H9 (cell line): ENCODE results near the gene LAMA3. TPM values are rescaled to one million over a fixed set of nuclear protein-coding genes. Genes with fewer than 3 reads are reported as not detected.

Experiments
- DNase-seq: peaks from one replicate; pipeline ENCODE4 v3.0.0-alpha.2; 2017
- H2AFZ ChIP-seq: one replicate; pipeline ENCODE4 v1.6.1; 2013; ENCODE audit warnings: mild to moderate bottlenecking, low read length, control low read depth, moderate library complexity
- H2AK5ac ChIP-seq: 2 replicates; pipeline ENCODE4 v1.6.1; 2013; ENCODE audit warnings: low read length, control low read depth, mixed read lengths; ENCODE audit not compliant: insufficient read length
- H2BK120ac ChIP-seq: one replicate; pipeline ENCODE4 v1.6.1; 2013; ENCODE audit warnings: low read depth, mild to moderate bottlenecking, low read length, control low read depth, inconsistent platforms; ENCODE audit not compliant: poor library complexity, severe bottlenecking
- H2BK12ac ChIP-seq: 2 replicates; pipeline ENCODE4 v1.6.1; 2013; ENCODE audit warnings: low read length, control low read depth, mixed read lengths, low read depth; ENCODE audit not compliant: insufficient read length
- H2BK15ac ChIP-seq: 2 replicates; pipeline ENCODE4 v1.6.1; 2013; ENCODE audit warnings: low read depth, low read length, control low read depth
- H2BK20ac ChIP-seq: one replicate; pipeline ENCODE4 v1.6.1; 2013; ENCODE audit warnings: low read depth, mild to moderate bottlenecking, low read length, control low read depth, inconsistent platforms; ENCODE audit not compliant: poor library complexity, severe bottlenecking
- H2BK5ac ChIP-seq: 2 replicates; pipeline ENCODE4 v1.6.1; 2013; ENCODE audit warnings: low read length, control low read depth, mixed read lengths; ENCODE audit not compliant: insufficient read length
- H3K14ac ChIP-seq: 2 replicates; pipeline ENCODE4 v1.6.1; 2013; ENCODE audit warnings: low read length, control low read depth; ENCODE audit not compliant: insufficient read depth
- H3K18ac ChIP-seq: 2 replicates; pipeline ENCODE4 v1.6.1; 2013; ENCODE audit warnings: low read depth, mild to moderate bottlenecking, mixed read lengths, low read length, control low read depth; ENCODE audit not compliant: insufficient read length
- H3K23ac ChIP-seq: 2 replicates; pipeline ENCODE4 v1.6.1; 2013; ENCODE audit warnings: low read length, control low read depth, mixed read lengths, low read depth; ENCODE audit not compliant: insufficient read length
- H3K23me2 ChIP-seq: 2 replicates; pipeline ENCODE4 v1.6.1; 2013; ENCODE audit warnings: low read depth, mild to moderate bottlenecking, mixed read lengths, low read length, control low read depth; ENCODE audit not compliant: insufficient read length, poor library complexity, severe bottlenecking
- H3K27ac ChIP-seq: 2 replicates; pipeline ENCODE4 v1.5.1; 2013; ENCODE audit warnings: low read length, control low read depth, mixed read lengths, low read depth; ENCODE audit not compliant: insufficient read length
- H3K27me3 ChIP-seq: 2 replicates; pipeline ENCODE4 v1.6.1; 2013; ENCODE audit warnings: low read length, control low read depth, inconsistent platforms; ENCODE audit not compliant: insufficient read depth
- H3K4ac ChIP-seq: 2 replicates; pipeline ENCODE4 v1.6.1; 2013; ENCODE audit warnings: low read depth, mild to moderate bottlenecking, control low read depth, inconsistent platforms, low read length, moderate library complexity
- H3K4me1 ChIP-seq: 2 replicates; pipeline ENCODE4 v1.6.1; 2013; ENCODE audit warnings: low read length, control low read depth, inconsistent platforms; ENCODE audit not compliant: insufficient read depth
- H3K4me2 ChIP-seq: 2 replicates; pipeline ENCODE4 v1.6.1; 2013; ENCODE audit warnings: low read length, control low read depth, mixed read lengths; ENCODE audit not compliant: insufficient read length, insufficient read depth
- H3K56ac ChIP-seq: 2 replicates; pipeline ENCODE4 v1.6.1; 2013; ENCODE audit warnings: low read depth, mild to moderate bottlenecking, mixed read lengths, low read length, control low read depth; ENCODE audit not compliant: insufficient read length
- H3K79me1 ChIP-seq: 2 replicates; pipeline ENCODE4 v1.6.1; 2013; ENCODE audit warnings: low read depth, mild to moderate bottlenecking, moderate library complexity, low read length, control low read depth, inconsistent platforms; ENCODE audit not compliant: insufficient read depth, poor library complexity, severe bottlenecking
- H3K79me2 ChIP-seq: 2 replicates; pipeline ENCODE4 v1.6.1; 2013; ENCODE audit warnings: low read length, control low read depth, inconsistent platforms; ENCODE audit not compliant: insufficient read depth
- H3K9ac ChIP-seq: 2 replicates; pipeline ENCODE4 v1.6.1; 2013; ENCODE audit warnings: low read length, control low read depth, mixed read lengths; ENCODE audit not compliant: insufficient read length; ENCODE audit errors: extremely low read depth
- H3K9me3 ChIP-seq: one replicate; pipeline ENCODE4 v1.6.1; 2013; ENCODE audit warnings: low read depth, low read length, inconsistent platforms; ENCODE audit not compliant: control insufficient read depth
- H3T11ph ChIP-seq: one replicate; pipeline ENCODE4 v1.6.1; 2013; ENCODE audit warnings: mild to moderate bottlenecking, low read length, control low read depth, inconsistent platforms
- H4K20me1 ChIP-seq: one replicate; pipeline ENCODE4 v1.6.1; 2013; ENCODE audit not compliant: control insufficient read depth, insufficient read length, insufficient read depth
- H4K5ac ChIP-seq: 2 replicates; pipeline ENCODE4 v1.6.1; 2013; ENCODE audit warnings: low read depth, mild to moderate bottlenecking, mixed read lengths, low read length, control low read depth; ENCODE audit not compliant: insufficient read length
- H4K8ac ChIP-seq: replicated peaks from 2 replicates; pipeline ENCODE4 v1.6.1; 2013; ENCODE audit warnings: low read length, control low read depth, mixed read lengths, low read depth; ENCODE audit not compliant: insufficient read length
- H4K91ac ChIP-seq: 2 replicates; pipeline ENCODE4 v1.6.1; 2013; ENCODE audit warnings: low read depth, mild to moderate bottlenecking, moderate library complexity, mixed read lengths, low read length, control low read depth; ENCODE audit not compliant: insufficient read length
- H3K27ac Mint-ChIP-seq, 3 experiments: 2 replicates in 2 of 3; 3 replicates in 1 of 3; pipeline ENCODE4 v1.8.0; 2020 to 2021; ENCODE audit warnings: mixed read lengths in 3 of 3, mild to moderate bottlenecking in 1 of 3, moderate library complexity in 1 of 3
- H3K27me3 Mint-ChIP-seq: 2 replicates; pipeline ENCODE4 v1.8.0; 2021; ENCODE audit warnings: low read depth, mild to moderate bottlenecking, moderate library complexity, mixed read lengths
- H3K36me3 Mint-ChIP-seq, 3 experiments: 2 replicates in 2 of 3; 3 replicates in 1 of 3; pipeline ENCODE4 v1.8.0; 2020 to 2021; ENCODE audit warnings: low read depth in 3 of 3, mixed read lengths in 3 of 3; ENCODE audit not compliant: insufficient read depth in 1 of 3
- H3K4me1 Mint-ChIP-seq, 2 experiments: 2 replicates each; pipeline ENCODE4 v1.8.0; 2020; ENCODE audit warnings: mixed read lengths in 2 of 2
- H3K4me3 Mint-ChIP-seq, 2 experiments: 2 replicates in 1 of 2; 3 replicates in 1 of 2; pipeline ENCODE4 v1.8.0; 2020 to 2021; ENCODE audit warnings: mild to moderate bottlenecking in 2 of 2, mixed read lengths in 2 of 2, moderate library complexity in 1 of 2
- H3K9me3 Mint-ChIP-seq, 2 experiments: 2 replicates in 1 of 2; 3 replicates in 1 of 2; pipeline ENCODE4 v1.8.0; 2020; ENCODE audit warnings: mild to moderate bottlenecking in 2 of 2, mixed read lengths in 2 of 2, moderate library complexity in 1 of 2
- WGBS: extraction: QIAGEN DNeasy Blood & Tissue Kit; methylation state at CpG from one replicate; pipeline ENCODE4 v1.1.7; 2013; ENCODE audit warnings: missing lambda C conversion rate, low lambda C conversion rate, mixed read lengths; ENCODE audit not compliant: insufficient read length; ENCODE audit errors: extremely low coverage; 5-methylcytosine and 5-hydroxymethylcytosine counted together
- total RNA-seq: library from RNA; stranded (reverse); gene quantifications from 2 replicates; pipeline ENCODE4 v1.2.1, GENCODE V29; 2021
- TF ChIP-seq, protein P1 (sequence below): fragments of 200-600 bp; sonication (generic); conservative IDR thresholded peaks from 3 replicates; pipeline ENCODE4 v1.8.0; 2021; ENCODE audit warnings: antibody characterized with exemption, mild to moderate bottlenecking

LAMA3 gene
- total RNA-seq, 1 experiment from 2014 or later = 0.33 TPM

DNA sequence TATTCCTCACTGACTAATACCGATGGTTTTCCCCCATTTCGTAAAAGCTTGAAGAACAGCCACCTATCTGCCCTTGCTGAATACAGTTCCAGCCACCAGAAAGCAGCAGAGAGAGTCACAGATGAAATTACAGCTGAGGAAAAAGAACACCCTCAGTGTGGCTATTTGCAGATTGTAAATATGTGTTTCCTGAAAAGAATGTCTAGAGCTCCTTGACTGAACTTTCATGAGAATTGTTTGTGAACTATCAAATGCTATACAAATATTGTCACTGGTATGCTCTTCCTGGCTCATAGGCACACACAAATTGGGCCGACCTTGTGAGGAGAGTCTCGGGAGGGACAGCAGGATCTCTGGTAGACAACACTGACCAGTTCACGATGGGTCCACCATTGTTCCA, 267.2 kb downstream of the LAMA3 start:
- Histone ChIP-seq H2BK5ac (no peak overlapping the region), H3K79me1 (no peaks in the 10 kb centered on the region), H3K18ac (no peak overlapping the region), H2AK5ac (no peak overlapping the region), H3K9ac (no peak overlapping the region), H3T11ph (no peak overlapping the region), H2BK20ac (no peak overlapping the region), H3K4ac (no peak overlapping the region), H3K4me2 (no peak overlapping the region), H2AFZ (no peak overlapping the region), H2BK120ac (no peak overlapping the region), H2BK12ac (no peak overlapping the region), H4K8ac (no peak overlapping the region), H4K20me1 (no peaks in the 10 kb centered on the region), H3K27ac (no peak overlapping the region), H3K56ac (no peak overlapping the region), H3K79me2 (no peaks in the 10 kb centered on the region), H3K4me1 (peaks cover 11% of the 10 kb centered on the region; the same call in 1 of the 2 replicates), H3K9me3 (no peaks in the 10 kb centered on the region), H3K23ac (no peak overlapping the region), H2BK15ac (no peak overlapping the region), H4K91ac (no peak overlapping the region), H3K14ac (no peak overlapping the region; the same call in 1 of the 2 replicates), H3K23me2 (no peaks in the 10 kb centered on the region), H3K27me3 (no peaks in the 10 kb centered on the region), H4K5ac (no peak overlapping the region)
- no peaks in the 10 kb centered on the region for H3K36me3 Mint-ChIP-seq
- no peaks in the 10 kb centered on the region for H3K9me3 Mint-ChIP-seq
- no peak overlapping the region for H3K27ac Mint-ChIP-seq
- DNase-seq = no peak
- H3K4me3 Mint-ChIP-seq = no peak overlapping the region
- TF ChIP-seq, protein P1, sequence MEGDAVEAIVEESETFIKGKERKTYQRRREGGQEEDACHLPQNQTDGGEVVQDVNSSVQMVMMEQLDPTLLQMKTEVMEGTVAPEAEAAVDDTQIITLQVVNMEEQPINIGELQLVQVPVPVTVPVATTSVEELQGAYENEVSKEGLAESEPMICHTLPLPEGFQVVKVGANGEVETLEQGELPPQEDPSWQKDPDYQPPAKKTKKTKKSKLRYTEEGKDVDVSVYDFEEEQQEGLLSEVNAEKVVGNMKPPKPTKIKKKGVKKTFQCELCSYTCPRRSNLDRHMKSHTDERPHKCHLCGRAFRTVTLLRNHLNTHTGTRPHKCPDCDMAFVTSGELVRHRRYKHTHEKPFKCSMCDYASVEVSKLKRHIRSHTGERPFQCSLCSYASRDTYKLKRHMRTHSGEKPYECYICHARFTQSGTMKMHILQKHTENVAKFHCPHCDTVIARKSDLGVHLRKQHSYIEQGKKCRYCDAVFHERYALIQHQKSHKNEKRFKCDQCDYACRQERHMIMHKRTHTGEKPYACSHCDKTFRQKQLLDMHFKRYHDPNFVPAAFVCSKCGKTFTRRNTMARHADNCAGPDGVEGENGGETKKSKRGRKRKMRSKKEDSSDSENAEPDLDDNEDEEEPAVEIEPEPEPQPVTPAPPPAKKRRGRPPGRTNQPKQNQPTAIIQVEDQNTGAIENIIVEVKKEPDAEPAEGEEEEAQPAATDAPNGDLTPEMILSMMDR = no peak
- no CpG with 5 or more reads among the region's 5 CpGs for WGBS
- no peaks in the 10 kb centered on the region; the same call in 1 of the 2 replicates for H3K27me3 Mint-ChIP-seq
- peaks cover 16 to 20% of the 10 kb centered on the region in 2 experiments for H3K4me1 Mint-ChIP-seq
